Neutrophil (primary cell): ENCODE data around the gene LRP8.

Experiments used
- H3K27ac ChIP-seq: fragments of 200-600 bp; sonication (generic); 2 replicates; pipeline ENCODE4 v1.5.1; 2016; ENCODE audit warnings: mild to moderate bottlenecking, moderate library complexity
- H3K27me3 ChIP-seq: fragments of 200-600 bp; sonication (generic); 2 replicates; pipeline ENCODE4 v1.6.0; 2016; ENCODE audit warnings: mild to moderate bottlenecking
- H3K36me3 ChIP-seq: fragments of 200-600 bp; sonication (generic); 2 replicates; pipeline ENCODE4 v1.5.1; 2017
- H3K4me1 ChIP-seq, 2 experiments: fragments of 200-600 bp in 1 of 2; sonication (generic) in 1 of 2; 1 replicate in 1 of 2; 2 replicates in 1 of 2; pipeline versions ENCODE4 v1.5.1 to v1.6.1; 2013 to 2016; ENCODE audit warnings: low read depth in 1 of 2, low read length in 1 of 2, mild to moderate bottlenecking in 1 of 2, moderate library complexity in 1 of 2; ENCODE audit not compliant: control insufficient read depth in 1 of 2, insufficient read depth in 1 of 2
- H3K4me3 ChIP-seq, 2 experiments: fragments of 200-600 bp in 1 of 2; sonication (generic) in 1 of 2; 1 replicate in 1 of 2; 2 replicates in 1 of 2; pipeline ENCODE4 v1.5.1; 2013 to 2016; ENCODE audit warnings: low read depth in 1 of 2, low read length in 1 of 2, mild to moderate bottlenecking in 1 of 2, moderate library complexity in 1 of 2
- H3K9me3 ChIP-seq: fragments of 200-600 bp; sonication (generic); 2 replicates; pipeline ENCODE4 v1.5.1; 2016
- TF ChIP-seq, protein P1 (sequence below): fragments of 200-600 bp; sonication (generic); IDR thresholded peaks from 2 replicates; pipeline ENCODE4 v1.5.1; 2016; ENCODE audit warnings: antibody characterized with exemption

The LRP8 gene

DNA sequence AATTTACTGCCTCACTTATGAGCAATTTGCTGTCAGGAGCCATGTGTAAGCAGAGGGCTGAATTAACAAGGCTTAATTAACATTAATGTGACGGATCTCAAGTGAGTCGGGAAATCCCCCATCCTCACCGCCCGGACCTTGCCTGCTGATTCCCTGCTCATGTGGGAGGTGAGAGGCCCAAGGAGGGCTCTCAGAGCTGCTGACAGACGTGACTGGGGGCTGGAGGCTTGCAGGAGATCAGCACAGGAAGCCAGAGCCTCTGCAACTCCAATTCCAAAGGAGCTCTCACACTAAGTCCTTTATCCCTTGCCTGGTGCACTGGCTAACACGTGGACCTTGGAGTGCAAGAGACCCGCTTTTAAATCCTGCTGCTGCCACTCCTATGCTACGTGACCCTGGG, 19.4 kb downstream of the LRP8 start:
- TF ChIP-seq, protein P1, sequence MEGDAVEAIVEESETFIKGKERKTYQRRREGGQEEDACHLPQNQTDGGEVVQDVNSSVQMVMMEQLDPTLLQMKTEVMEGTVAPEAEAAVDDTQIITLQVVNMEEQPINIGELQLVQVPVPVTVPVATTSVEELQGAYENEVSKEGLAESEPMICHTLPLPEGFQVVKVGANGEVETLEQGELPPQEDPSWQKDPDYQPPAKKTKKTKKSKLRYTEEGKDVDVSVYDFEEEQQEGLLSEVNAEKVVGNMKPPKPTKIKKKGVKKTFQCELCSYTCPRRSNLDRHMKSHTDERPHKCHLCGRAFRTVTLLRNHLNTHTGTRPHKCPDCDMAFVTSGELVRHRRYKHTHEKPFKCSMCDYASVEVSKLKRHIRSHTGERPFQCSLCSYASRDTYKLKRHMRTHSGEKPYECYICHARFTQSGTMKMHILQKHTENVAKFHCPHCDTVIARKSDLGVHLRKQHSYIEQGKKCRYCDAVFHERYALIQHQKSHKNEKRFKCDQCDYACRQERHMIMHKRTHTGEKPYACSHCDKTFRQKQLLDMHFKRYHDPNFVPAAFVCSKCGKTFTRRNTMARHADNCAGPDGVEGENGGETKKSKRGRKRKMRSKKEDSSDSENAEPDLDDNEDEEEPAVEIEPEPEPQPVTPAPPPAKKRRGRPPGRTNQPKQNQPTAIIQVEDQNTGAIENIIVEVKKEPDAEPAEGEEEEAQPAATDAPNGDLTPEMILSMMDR, result no peak
- H3K9me3 ChIP-seq, result no peaks in the 10 kb centered on the region
- H3K4me3 ChIP-seq, result no peak overlapping the region
- no peaks in the 10 kb centered on the region for H3K36me3 ChIP-seq
- H3K4me1 ChIP-seq, result no peaks in the 10 kb centered on the region
- no peaks in the 10 kb centered on the region for H3K27me3 ChIP-seq
- no peak overlapping the region for H3K27ac ChIP-seq

DNA sequence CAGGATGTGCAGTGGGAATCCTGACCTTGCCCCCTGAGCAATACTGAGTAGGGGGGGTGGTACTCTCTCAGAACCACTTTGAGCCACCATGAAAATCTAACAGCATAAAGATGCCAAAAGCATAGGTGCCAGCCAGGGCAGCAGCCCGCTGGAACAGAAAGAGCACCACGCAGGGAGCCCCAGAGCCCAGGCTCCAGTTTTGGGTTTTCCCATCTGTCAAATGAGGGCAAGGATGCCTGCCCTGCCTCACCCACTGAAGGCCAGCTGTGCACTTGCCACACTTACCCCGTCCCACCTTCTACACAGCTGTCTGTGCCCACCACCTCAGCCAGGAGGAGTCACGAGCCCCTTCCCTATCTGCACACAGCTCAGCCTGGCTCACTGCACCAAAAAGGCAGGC, 20.8 kb downstream of the LRP8 start:
- TF ChIP-seq, protein P1, result no peak
- no peak overlapping the region for H3K4me3 ChIP-seq
- no peaks in the 10 kb centered on the region for H3K27me3 ChIP-seq
- no peak overlapping the region for H3K27ac ChIP-seq
- no peaks in the 10 kb centered on the region for H3K9me3 ChIP-seq
- no peaks in the 10 kb centered on the region for H3K4me1 ChIP-seq
- no peaks in the 10 kb centered on the region for H3K36me3 ChIP-seq

DNA sequence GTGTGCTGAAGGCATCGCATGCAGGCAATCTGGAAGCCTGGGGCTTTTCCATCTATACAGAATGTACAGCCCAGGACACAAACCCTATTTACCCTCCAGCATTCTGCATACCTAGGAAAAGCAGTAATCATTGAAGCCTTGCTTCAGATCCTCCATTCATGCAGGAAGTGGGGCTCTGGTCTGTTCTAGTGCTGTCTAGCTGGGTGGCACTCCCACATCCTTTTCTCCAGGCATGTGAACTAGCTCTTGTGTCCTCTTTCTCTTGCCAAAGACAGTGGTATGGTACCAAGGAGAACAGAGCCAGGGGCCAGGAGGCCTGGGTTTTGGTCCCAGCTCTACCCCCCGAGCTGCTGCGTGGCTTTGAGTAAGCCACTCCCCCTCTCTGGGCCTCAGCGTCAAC, 21.7 kb downstream of the LRP8 start:
- no peaks in the 10 kb centered on the region for H3K36me3 ChIP-seq
- H3K27ac ChIP-seq, result no peak overlapping the region
- TF ChIP-seq, protein P1, result no peak

DNA sequence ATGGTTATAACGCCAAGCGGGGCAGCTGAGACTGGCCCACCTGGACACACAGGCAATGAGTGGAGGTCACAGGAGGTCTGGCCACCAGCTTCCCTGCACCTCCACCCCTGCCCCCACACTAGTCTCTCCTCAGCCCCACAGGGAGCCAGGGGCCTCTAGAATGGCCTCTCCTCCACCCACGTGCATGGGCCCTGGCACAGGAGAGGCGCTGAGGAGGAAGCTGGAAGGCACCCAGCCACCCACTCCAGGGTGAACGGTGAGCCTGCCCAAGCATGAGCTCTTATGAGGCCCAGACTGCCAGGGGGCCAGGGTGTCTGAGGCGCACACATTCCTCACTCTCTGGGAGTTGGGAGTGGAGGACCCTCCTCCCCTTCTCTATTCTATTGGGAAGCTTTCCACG, 22.2 kb downstream of the LRP8 start:
- TF ChIP-seq, protein P1, result no peak
- Histone ChIP-seq H3K9me3 (no peaks in the 10 kb centered on the region), H3K4me1 (no peaks in the 10 kb centered on the region), H3K4me3 (no peak overlapping the region), H3K27me3 (no peaks in the 10 kb centered on the region), H3K36me3 (no peaks in the 10 kb centered on the region), H3K27ac (no peak overlapping the region)

More for the DNA sequence above, 21.7 kb downstream of the LRP8 start:
- no peaks in the 10 kb centered on the region for H3K4me1 ChIP-seq
- H3K27me3 ChIP-seq, result no peaks in the 10 kb centered on the region
- no peaks in the 10 kb centered on the region for H3K9me3 ChIP-seq
- H3K4me3 ChIP-seq, result no peak overlapping the region

DNA sequence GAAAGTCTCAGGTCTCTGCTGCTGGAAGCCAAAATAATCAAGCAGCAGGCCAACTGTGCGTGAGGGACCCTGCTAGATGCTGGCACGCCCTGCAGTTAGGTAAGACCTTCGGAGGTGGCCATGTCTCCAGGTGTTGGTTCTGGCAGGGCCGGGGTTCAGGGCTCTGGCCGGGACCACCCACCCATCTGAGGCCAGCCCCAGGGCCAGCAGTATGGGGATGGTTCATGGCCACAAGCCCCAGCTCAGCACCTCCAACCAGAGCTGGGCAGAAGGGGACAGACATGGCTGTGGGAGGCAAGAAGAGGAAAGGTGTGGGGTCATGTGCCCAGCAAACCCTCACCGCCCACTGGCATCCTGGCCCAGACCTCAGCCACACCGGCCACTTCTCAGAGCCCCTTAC, 23.3 kb downstream of the LRP8 start:
- no peak overlapping the region for H3K4me3 ChIP-seq
- no peak overlapping the region for H3K27ac ChIP-seq
- no peaks in the 10 kb centered on the region for H3K4me1 ChIP-seq
- TF ChIP-seq, protein P1, result no peak
- H3K27me3 ChIP-seq, result no peaks in the 10 kb centered on the region
- no peaks in the 10 kb centered on the region for H3K9me3 ChIP-seq
- H3K36me3 ChIP-seq, result no peaks in the 10 kb centered on the region
